ENCODE measurements around the gene IDH3G. TPM values are rescaled to one million over a fixed set of nuclear protein-coding genes. Genes with fewer than 3 reads are reported as not detected.

The IDH3G gene
- total RNA-seq, 1 donor from 2014 or later: 41.9 TPM

- no peak overlapping the region for H3K4me2 ChIP-seq (ENCODE audit: low read length)
- Mint-ChIP-seq H3K4me1 (ENCODE audit: low read depth, unreplicated experiment) (no peaks in the 10 kb centered on the region), H3K27ac (ENCODE audit: unreplicated experiment) (no peak overlapping the region), H3K36me3 (ENCODE audit: low read depth, unreplicated experiment) (no peaks in the 10 kb centered on the region), H3K4me3 (ENCODE audit: unreplicated experiment) (no peak overlapping the region), H3K9me3 (ENCODE audit: unreplicated experiment) (no peaks in the 10 kb centered on the region), H3K27me3 (ENCODE audit: low read depth, unreplicated experiment) (no peaks in the 10 kb centered on the region)
- FAIRE-seq (no peak), DNase-seq (ENCODE audit: low read depth) (no peak)
- H4K20me1 ChIP-seq (ENCODE audit: insufficient read depth, low read length): no peaks in the 10 kb centered on the region
- no peak overlapping the region for H3K27ac ChIP-seq (ENCODE audit: low read depth, low read length)
- H3K4me1 ChIP-seq (ENCODE audit: insufficient read depth, low read length): no peaks in the 10 kb centered on the region
- no peak overlapping the region for H2AFZ ChIP-seq (ENCODE audit: low read depth, low read length)
- TF ChIP-seq CTCF (IDR thresholded peaks at IDR 0.05; ENCODE audit: insufficient read depth, low read depth, low read length) (no peak), EZH2 (IDR thresholded peaks at IDR 0.05; ENCODE audit: insufficient read depth, low read length) (no peak)
- no peaks in the 10 kb centered on the region for H3K27me3 ChIP-seq (ENCODE audit: insufficient read depth, low read length)
- H3K9ac ChIP-seq (ENCODE audit: low read length): no peak overlapping the region
- H3K9me3 ChIP-seq (ENCODE audit: insufficient read depth, low read depth, low read length): no peaks in the 10 kb centered on the region
- H3K36me3 ChIP-seq (ENCODE audit: insufficient read depth, low read length): no peaks in the 10 kb centered on the region
- H3K79me2 ChIP-seq (ENCODE audit: insufficient read depth, low read length): no peaks in the 10 kb centered on the region
- no peak overlapping the region for H3K4me3 ChIP-seq (ENCODE audit: insufficient read depth, low read depth, low read length)
These were observed 16.7 kb downstream of the IDH3G start for GRCh38 chrX:153777261-153778090.

- TF ChIP-seq EZH2 (IDR thresholded peaks at IDR 0.05; ENCODE audit: insufficient read depth, low read length): no peak
- no peak for TF ChIP-seq CTCF (IDR thresholded peaks at IDR 0.05; ENCODE audit: insufficient read depth, low read depth, low read length)
- Histone ChIP-seq H2AFZ (ENCODE audit: low read depth, low read length) (no peak overlapping the region), H3K4me1 (ENCODE audit: insufficient read depth, low read length) (no peaks in the 10 kb centered on the region), H3K9me3 (ENCODE audit: insufficient read depth, low read depth, low read length) (no peaks in the 10 kb centered on the region), H3K4me2 (ENCODE audit: low read length) (no peak overlapping the region), H3K9ac (ENCODE audit: low read length) (no peak overlapping the region), H3K27me3 (ENCODE audit: insufficient read depth, low read length) (no peaks in the 10 kb centered on the region), H3K4me3 (ENCODE audit: insufficient read depth, low read depth, low read length) (no peak overlapping the region), H3K79me2 (ENCODE audit: insufficient read depth, low read length) (no peaks in the 10 kb centered on the region), H3K36me3 (ENCODE audit: insufficient read depth, low read length) (no peaks in the 10 kb centered on the region), H4K20me1 (ENCODE audit: insufficient read depth, low read length) (no peaks in the 10 kb centered on the region), H3K27ac (ENCODE audit: low read depth, low read length) (no peak overlapping the region)
- FAIRE-seq: no peak
- Mint-ChIP-seq H3K36me3 (ENCODE audit: low read depth, unreplicated experiment) (no peaks in the 10 kb centered on the region), H3K4me1 (ENCODE audit: low read depth, unreplicated experiment) (no peaks in the 10 kb centered on the region), H3K27me3 (ENCODE audit: low read depth, unreplicated experiment) (no peaks in the 10 kb centered on the region), H3K9me3 (ENCODE audit: unreplicated experiment) (no peaks in the 10 kb centered on the region), H3K4me3 (ENCODE audit: unreplicated experiment) (no peak overlapping the region), H3K27ac (ENCODE audit: unreplicated experiment) (no peak overlapping the region)
- DNase-seq (ENCODE audit: low read depth): no peak
These were observed 17.5 kb downstream of the IDH3G start for GRCh38 chrX:153776611-153777045.

- no peaks in the 10 kb centered on the region for H3K9me3 Mint-ChIP-seq (ENCODE audit: unreplicated experiment)
- Histone ChIP-seq H4K20me1 (ENCODE audit: insufficient read depth, low read length) (no peaks in the 10 kb centered on the region), H3K79me2 (ENCODE audit: insufficient read depth, low read length) (no peaks in the 10 kb centered on the region), H3K4me1 (ENCODE audit: insufficient read depth, low read length) (no peaks in the 10 kb centered on the region), H3K9me3 (ENCODE audit: insufficient read depth, low read depth, low read length) (no peaks in the 10 kb centered on the region), H3K4me2 (ENCODE audit: low read length) (no peak overlapping the region), H3K4me3 (ENCODE audit: insufficient read depth, low read depth, low read length) (no peak overlapping the region), H3K36me3 (ENCODE audit: insufficient read depth, low read length) (no peaks in the 10 kb centered on the region), H3K9ac (ENCODE audit: low read length) (no peak overlapping the region), H3K27me3 (ENCODE audit: insufficient read depth, low read length) (no peaks in the 10 kb centered on the region), H3K27ac (ENCODE audit: low read depth, low read length) (no peak overlapping the region), H2AFZ (ENCODE audit: low read depth, low read length) (no peak overlapping the region)
- H3K27ac Mint-ChIP-seq (ENCODE audit: unreplicated experiment): no peak overlapping the region
- no peak for DNase-seq (ENCODE audit: low read depth)
- H3K27me3 Mint-ChIP-seq (ENCODE audit: low read depth, unreplicated experiment): no peaks in the 10 kb centered on the region
- FAIRE-seq: no peak
- TF ChIP-seq CTCF (IDR thresholded peaks at IDR 0.05; ENCODE audit: insufficient read depth, low read depth, low read length) (no peak), EZH2 (IDR thresholded peaks at IDR 0.05; ENCODE audit: insufficient read depth, low read length) (no peak)
- no peaks in the 10 kb centered on the region for H3K36me3 Mint-ChIP-seq (ENCODE audit: low read depth, unreplicated experiment)
- no peaks in the 10 kb centered on the region for H3K4me1 Mint-ChIP-seq (ENCODE audit: low read depth, unreplicated experiment)
- H3K4me3 Mint-ChIP-seq (ENCODE audit: unreplicated experiment): no peak overlapping the region
These were observed 18.0 kb downstream of the IDH3G start for GRCh38 chrX:153776120-153776599.

All from astrocyte (in vitro differentiated cells and primary cell).